ENCODE measurements around the gene LRRC4.

The LRRC4 gene

DNA sequence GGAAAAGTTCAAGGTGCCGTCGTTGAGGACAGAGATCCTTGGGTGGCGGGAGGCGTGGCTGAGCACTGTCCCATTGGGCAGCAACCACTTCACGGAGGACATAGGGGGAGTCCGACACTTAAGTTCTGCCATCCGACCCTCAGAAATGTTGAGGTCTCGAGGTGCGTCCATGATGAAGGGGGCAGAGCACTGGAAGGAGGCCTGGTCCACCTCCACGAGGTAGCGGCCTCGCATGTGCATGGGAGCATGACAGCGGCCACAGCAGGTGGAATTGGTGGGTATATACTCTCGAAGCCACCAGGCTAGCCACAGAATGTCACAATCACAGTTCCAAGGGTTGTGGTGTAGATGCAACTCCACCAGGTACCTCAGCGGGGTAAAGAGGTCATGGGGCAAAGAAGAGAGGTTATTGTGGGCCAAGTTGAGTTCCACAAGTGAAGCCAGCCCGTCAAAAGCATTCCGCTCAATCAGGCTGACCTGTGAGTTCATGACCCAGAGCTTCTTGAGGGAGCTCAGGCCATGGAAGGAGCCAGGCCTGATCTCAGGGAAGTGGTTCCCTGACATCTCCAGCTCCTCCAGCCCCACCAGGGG is 1.7 kb downstream of the LRRC4 start:
- no peak for DNase-seq

DNA sequence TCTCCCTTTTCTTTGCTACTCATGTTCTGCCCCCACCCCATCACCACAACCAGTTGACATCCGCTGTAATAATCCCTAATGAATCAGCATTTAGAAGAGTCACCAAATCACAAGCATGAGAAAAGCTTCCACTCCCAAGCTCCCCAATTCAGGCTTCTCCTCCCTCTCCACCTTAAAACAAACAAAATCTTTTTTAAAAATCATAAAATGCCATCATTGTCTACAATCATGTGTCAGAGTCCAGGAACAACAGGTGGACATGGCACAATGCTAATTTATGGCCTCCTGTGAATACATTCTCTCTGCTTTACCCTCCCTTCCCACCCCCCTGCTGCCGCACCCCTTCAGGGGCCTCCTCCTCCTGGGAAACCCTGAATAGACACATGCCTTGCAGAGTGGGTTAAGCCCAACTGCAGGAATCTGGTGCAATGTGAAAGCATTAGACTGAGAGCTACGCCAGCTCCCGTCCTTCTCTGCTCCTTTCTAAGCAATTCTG is 3.7 kb downstream of the LRRC4 start:
- no peak for DNase-seq

GRCh38 chr7:128026551-128026950 is 4.7 kb downstream of the LRRC4 start:
- no peak for DNase-seq

GRCh38 chr7:128025819-128026218 is 5.4 kb downstream of the LRRC4 start:
- DNase-seq, result no peak

DNA sequence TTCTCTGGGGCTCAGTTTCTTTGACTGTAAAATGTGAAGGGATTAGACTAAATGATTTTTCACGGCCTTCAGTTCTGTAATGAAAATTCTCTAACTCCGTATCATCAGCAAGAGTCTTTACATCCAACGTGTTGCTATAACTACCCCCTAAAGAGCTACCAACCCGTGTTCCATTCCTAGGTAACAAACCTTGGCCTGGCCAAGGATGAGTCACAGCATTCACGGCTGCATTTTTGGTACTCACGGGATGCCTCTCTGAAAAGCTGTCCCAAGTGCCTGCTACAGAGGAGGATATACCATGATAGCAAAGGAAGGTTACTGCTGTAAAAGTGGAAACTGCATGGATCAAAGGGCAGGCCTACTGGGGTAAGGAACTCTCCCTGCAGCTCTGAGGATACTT is 5.9 kb downstream of the LRRC4 start:
- DNase-seq, result no peak

DNA sequence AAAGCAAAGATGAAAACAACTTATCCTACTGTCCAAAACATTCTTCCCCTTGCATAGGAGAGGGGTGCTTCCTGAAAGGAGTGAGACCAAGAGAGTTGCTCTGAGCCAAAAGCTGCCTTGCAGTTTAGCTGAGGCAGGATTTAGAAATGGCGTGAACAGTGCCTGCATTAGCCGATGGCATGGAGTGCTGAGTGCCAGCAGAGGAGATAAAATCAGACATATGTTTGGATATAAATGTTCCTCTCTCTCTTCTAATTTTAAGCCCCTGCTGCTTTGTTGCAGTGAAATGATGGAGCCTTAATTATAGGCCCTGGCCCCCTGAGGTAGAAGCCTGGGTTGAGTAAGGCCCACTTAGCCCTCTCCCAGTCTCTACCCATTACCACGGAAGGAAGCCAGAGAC is 7.1 kb downstream of the LRRC4 start:
- no peak for DNase-seq

DNA sequence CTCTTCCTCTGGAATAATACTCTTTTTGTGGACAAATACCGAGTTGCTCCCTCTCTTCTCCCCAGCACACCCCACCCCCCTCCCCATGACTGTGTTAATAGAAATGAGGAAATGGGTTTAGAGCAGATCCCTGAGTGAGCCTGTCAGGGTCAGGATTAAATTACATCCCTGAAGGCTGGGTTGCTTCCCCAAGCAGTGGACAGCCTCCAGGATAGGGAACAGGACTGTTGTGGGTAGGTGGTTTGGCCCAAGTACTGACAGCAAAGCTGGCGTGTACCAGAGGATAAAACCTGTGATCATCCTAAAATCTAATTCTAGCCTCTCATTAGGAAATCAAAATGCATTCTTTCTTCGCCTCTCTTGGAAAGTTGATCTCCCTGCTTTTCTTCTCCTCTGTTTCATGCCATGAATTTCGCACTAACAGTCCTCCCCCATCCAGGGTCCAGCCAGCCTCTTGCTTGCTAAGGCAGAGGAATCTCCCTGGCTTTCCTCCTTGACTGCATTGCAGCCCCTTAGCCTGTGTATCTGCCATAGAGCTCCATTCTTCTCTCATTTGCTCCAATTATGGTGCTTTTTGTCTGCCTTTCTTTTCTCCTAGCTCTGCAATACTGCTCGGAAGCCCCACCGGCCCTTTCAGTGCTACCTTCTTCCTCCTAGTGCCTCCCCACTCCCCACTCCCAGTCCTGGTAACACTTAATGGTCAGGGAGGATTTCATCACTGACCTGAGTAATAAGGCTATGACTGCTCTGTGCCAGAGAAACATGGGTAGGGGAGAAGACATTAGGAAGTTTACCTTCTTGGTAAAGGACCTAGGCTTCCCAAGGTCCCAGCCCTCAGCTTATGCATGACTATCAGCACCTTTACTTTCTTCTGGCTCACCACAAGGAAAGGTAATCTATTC is 8.4 kb downstream of the LRRC4 start:
- DNase-seq, result no peak

DNA sequence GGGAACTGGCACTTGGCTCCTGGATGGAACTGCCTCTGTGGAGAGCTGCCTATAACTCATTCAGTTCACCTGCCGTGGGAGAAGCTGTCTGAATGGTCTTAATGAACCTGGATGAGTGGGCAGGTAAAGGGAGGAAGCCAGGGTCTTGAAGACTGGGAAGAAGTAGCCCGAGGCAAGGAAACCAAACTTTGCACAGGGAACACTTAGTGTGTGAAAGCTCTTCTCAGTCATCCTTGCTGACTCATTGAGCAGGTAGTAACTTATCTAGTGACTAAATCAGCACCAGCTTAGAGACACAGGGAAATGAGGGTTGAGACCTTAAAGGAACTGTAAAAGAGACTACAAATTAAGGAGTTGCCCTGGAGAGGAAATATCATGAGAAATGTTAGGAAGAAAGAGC is 9.9 kb downstream of the LRRC4 start:
- no peak for DNase-seq

DNA sequence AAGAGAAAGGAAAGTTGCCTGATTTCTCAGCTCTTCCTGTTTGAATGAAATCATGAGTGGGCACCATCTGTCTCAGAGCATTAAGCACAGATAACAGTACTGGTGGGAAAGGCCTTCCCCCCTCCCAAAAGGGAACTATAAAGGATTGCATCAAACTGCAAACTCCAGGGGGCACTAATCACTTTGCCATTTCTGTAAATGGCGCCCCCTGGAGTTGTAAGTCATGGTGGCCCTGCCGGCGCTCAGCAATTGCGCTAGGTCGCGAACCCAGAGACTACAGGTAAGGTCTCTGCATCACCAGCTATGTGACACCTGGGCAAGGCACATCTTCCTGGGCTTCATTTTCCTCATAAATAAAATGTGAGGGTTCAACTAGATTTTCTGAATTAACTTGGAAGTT is 11.1 kb downstream of the LRRC4 start:
- peak; percentile 20 for DNase-seq

- DNase-seq, result no peak
Observed at GRCh38 chr7:128019288-128019687, 11.9 kb downstream of the LRRC4 start.

DNA sequence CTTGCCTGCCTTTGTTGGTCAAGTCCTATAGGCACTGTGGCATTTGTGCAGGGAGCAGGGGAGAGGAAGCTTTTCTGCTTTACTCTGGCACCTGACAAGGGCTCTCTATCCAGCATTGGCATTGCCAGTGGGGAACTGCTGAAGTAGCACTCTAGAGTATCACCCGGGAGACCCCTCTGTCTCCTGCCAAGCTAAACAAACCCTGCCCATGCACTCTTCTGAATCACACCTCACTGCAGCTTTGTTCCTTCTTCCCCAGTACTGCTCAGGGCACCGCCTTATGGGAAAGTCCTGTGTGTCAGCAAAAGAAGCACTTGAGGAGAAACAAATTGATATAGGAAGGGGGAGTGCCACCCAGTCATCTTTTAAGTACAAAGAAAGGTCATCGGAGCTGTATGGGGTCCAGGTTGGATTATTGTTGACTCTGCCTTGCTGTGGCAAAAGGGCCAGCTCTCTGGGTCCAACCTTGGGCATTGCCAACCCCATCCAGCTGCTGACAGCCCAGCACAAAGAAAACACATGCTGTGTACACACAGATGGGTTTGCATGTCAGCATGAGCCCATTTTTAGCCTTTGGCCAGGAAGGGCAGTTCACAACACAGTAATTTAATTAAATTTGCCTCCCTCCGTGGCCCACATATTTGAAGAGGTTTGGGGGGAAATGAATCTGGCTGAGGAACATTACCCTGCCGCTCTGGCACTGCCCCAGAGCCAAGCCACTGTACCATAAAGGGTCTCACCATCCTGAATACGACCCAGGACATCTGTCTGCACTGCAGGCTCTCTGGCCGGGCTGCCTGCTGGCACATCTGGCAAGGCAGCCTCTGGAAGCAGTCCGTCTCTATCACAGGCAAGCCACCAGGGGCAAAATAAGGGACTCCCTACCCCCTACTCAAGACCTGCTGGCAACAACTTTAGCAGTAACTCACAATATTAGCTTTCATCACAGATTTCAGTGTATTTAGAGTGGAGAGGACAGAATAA is 13.1 kb downstream of the LRRC4 start:
- DNase-seq, result no peak

- DNase-seq, result no peak
Observed at GRCh38 chr7:128017460-128017859, 13.8 kb downstream of the LRRC4 start.

GRCh38 chr7:128014811-128015210 is 16.4 kb downstream of the LRRC4 start:
- no peak for DNase-seq

- DNase-seq, result no peak
Observed at GRCh38 chr7:128011131-128011661, 20.0 kb downstream of the LRRC4 start.

DNA sequence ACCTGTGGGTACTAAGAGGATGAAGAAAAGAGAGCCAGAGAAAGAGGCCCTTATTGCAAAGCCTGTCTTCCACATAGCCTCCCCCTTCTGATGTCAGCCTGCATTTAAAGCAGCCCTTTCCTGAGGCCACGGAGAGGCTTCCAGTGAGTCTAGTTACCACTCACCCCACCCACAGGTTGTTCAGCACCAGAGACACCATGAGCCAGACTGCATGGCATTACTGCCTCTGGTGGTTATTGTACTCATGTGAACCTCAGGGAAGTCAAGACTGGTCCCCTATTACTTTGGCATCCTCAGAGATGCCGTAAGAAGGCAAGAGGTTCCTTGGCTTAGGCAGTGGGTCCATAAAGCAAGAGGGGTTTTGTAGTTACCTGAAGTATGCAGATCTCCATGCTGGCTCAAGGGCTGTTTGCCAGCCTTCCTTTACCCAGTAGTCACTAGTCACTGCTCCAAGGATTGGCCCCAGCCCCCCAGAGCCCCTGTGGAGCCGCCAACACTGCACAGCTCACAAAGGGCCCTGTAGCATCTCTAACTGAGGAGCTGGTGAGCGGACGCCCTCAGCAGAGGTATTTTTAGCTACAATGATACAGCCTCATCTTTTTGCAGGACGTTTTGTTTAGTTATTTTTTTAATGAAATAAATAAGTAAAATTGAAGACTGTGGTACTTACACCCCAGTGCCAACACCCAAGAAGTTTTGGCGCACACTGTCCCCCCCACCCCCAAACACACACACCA is 20.7 kb downstream of the LRRC4 start:
- DNase-seq, result no peak

DNA sequence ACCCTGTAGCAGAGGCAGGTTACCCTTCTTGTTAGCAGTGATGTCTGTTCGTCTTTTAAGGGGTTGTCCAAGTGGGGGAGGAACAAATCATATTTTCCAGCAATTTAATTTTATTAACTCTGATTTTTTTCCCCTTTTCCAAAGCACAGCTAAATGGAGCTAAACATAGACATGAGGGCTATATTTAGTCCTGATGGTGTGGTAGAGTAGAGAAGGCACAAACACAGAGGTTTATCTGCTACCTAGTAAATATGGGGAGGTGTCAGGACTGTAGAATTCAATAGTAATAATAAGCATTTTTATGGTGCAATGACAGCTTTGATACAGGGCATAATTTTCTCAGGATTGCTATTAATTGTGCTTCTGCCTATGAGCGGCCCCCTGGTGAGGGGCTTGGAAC is 22.5 kb downstream of the LRRC4 start:
- no peak for DNase-seq

DNA sequence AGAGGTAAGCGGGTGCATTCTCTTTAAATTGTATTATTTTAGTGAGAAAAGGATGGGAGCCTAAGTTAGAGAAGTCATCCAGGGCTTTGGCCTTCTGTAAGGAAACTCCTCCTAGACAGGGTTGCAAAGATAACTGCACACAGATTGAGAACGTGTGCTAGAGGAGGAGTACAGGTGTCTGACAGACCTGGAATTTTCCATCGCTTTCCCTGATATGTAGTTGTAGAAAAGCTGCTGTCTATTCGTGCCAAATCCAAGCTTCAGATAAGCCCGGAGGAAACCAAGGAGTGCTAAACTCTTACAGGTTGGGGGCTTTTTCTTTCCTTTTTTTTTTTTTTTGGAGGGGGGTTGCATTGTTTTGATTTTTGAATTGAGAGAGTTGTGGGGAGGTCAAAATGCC is 23.1 kb downstream of the LRRC4 start:
- DNase-seq, result no peak

- DNase-seq, result no peak
Observed at GRCh38 chr7:128007303-128007680, 23.9 kb downstream of the LRRC4 start.

DNA sequence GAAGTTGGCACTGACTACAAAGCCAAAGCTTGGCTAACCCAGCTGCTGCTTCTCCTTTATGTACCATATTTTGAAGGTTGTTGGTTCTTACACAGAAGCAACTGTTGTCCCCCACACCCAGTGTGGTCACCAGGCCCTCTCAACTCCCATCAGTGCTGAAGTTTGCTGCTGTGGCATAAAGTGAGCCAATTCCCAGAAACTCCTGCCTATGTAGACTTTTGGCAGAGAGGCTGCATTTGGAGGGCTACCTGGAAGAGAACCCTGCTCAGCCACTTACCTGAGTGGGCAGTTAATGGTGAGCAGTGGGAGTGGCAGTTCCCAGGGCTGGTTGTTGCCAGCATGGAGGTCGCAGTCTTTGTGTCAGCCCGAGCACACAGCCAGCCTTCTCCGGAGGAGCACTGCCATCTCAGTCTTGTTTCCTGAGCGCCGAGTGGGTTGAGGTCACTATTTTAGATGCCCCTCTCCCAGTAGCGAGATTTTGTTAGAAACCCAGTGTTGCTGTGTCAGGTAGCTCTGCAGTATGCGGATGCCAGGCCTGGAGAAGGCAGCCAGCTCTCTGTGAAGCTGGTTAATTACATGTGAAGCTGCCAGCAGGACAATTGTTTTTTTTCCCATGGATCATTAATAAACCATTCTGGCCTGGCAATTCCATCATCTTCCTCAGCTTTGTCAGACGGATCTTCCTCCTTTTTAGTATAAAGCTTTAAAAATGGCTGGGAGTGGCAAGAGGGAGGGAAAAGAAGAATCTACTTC is 24.5 kb downstream of the LRRC4 start:
- DNase-seq, result no peak

DNA sequence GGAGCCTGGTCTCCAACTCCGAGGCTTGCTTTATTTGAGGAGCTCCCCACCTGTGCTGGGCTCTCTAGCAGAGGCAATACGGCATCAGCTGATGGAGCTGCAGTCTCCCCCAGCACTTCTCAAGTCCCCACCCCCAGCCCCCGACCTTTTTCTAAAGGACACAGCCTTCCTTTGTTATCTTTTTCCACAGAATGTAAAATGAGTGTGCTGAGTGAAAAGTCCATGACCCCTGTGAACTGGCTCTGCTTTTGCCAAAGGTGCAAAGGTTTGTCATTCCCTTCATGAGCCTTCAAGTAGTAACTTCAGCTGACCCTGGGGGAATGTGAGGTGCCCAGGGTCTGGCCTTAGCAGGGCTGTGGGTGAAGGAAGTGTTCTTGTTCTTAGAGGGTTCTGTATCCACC is 25.5 kb downstream of the LRRC4 start:
- no peak for DNase-seq

GRCh38 chr7:128005117-128005516 is 26.1 kb downstream of the LRRC4 start:
- DNase-seq, result no peak

- no peak for DNase-seq
Observed at GRCh38 chr7:128004623-128005022, 26.6 kb downstream of the LRRC4 start.
